HG02571 (cell line): Measurements from ENCODE around the gene LYL1.
A peak's percentile ranks its signal among the peaks of the same experiment; 100 is the strongest.

Experiments
- ATAC-seq: cut with Tn5 transposase; IDR thresholded peaks from one replicate; pipeline ENCODE4 v1.9.1; 2021; ENCODE audit warnings: mild to moderate bottlenecking, moderate library complexity; ENCODE audit not compliant: unreplicated experiment

The LYL1 gene

GRCh38 chr19:13077240-13077639 lies 25.4 kb downstream of the LYL1 start:
- no peak for ATAC-seq

GRCh38 chr19:13076787-13077186 lies 25.9 kb downstream of the LYL1 start:
- ATAC-seq = no peak

GRCh38 chr19:13076320-13076719 lies 26.3 kb downstream of the LYL1 start:
- no peak for ATAC-seq

- no peak for ATAC-seq
Measured at GRCh38 chr19:13074378-13074777, 28.3 kb downstream of the LYL1 start.

- ATAC-seq = no peak
Measured at GRCh38 chr19:13073263-13073662, 29.4 kb downstream of the LYL1 start.

- no peak for ATAC-seq
Measured at GRCh38 chr19:13072188-13072908, 30.3 kb downstream of the LYL1 start.

- no peak for ATAC-seq
Measured at GRCh38 chr19:13071444-13072187, 31.0 kb downstream of the LYL1 start.

- ATAC-seq = no peak
Measured at GRCh38 chr19:13070425-13071140, 32.1 kb downstream of the LYL1 start.

- no peak for ATAC-seq
Measured at GRCh38 chr19:13069415-13070359, 33.0 kb downstream of the LYL1 start.

- no peak for ATAC-seq
Measured at GRCh38 chr19:13068085-13068846, 34.4 kb downstream of the LYL1 start.

GRCh38 chr19:13066933-13067807 lies 35.5 kb downstream of the LYL1 start:
- ATAC-seq = no peak

- no peak for ATAC-seq
Measured at GRCh38 chr19:13066226-13066625, 36.4 kb downstream of the LYL1 start.

GRCh38 chr19:13064092-13064489 lies 38.6 kb downstream of the LYL1 start:
- ATAC-seq = no peak

GRCh38 chr19:13063461-13064091 lies 39.1 kb downstream of the LYL1 start:
- ATAC-seq = no peak

- no peak for ATAC-seq
Measured at GRCh38 chr19:13062317-13062716, 40.3 kb downstream of the LYL1 start.

- peak; percentile 60 for ATAC-seq
Measured at GRCh38 chr19:13060964-13061927, 41.4 kb downstream of the LYL1 start.

- no peak for ATAC-seq
Measured at GRCh38 chr19:13060233-13060963, 42.3 kb downstream of the LYL1 start.
